H9 (cell line): ENCODE measurements around the gene IQGAP2. TPM values are rescaled to one million over a fixed set of nuclear protein-coding genes. Genes with fewer than 3 reads are reported as not detected.

ENCODE experiments used
- DNase-seq: peaks from one replicate; pipeline ENCODE4 v3.0.0-alpha.2; 2017
- H2AFZ ChIP-seq: one replicate; pipeline ENCODE4 v1.6.1; 2013; ENCODE audit warnings: mild to moderate bottlenecking, low read length, control low read depth, moderate library complexity
- H2AK5ac ChIP-seq: 2 replicates; pipeline ENCODE4 v1.6.1; 2013; ENCODE audit warnings: low read length, control low read depth, mixed read lengths; ENCODE audit not compliant: insufficient read length
- H2BK120ac ChIP-seq: one replicate; pipeline ENCODE4 v1.6.1; 2013; ENCODE audit warnings: low read depth, mild to moderate bottlenecking, low read length, control low read depth, inconsistent platforms; ENCODE audit not compliant: poor library complexity, severe bottlenecking
- H2BK12ac ChIP-seq: 2 replicates; pipeline ENCODE4 v1.6.1; 2013; ENCODE audit warnings: low read length, control low read depth, mixed read lengths, low read depth; ENCODE audit not compliant: insufficient read length
- H2BK15ac ChIP-seq: 2 replicates; pipeline ENCODE4 v1.6.1; 2013; ENCODE audit warnings: low read depth, low read length, control low read depth
- H2BK20ac ChIP-seq: one replicate; pipeline ENCODE4 v1.6.1; 2013; ENCODE audit warnings: low read depth, mild to moderate bottlenecking, low read length, control low read depth, inconsistent platforms; ENCODE audit not compliant: poor library complexity, severe bottlenecking
- H2BK5ac ChIP-seq: 2 replicates; pipeline ENCODE4 v1.6.1; 2013; ENCODE audit warnings: low read length, control low read depth, mixed read lengths; ENCODE audit not compliant: insufficient read length
- H3K14ac ChIP-seq: 2 replicates; pipeline ENCODE4 v1.6.1; 2013; ENCODE audit warnings: low read length, control low read depth; ENCODE audit not compliant: insufficient read depth
- H3K18ac ChIP-seq: 2 replicates; pipeline ENCODE4 v1.6.1; 2013; ENCODE audit warnings: low read depth, mild to moderate bottlenecking, mixed read lengths, low read length, control low read depth; ENCODE audit not compliant: insufficient read length
- H3K23ac ChIP-seq: 2 replicates; pipeline ENCODE4 v1.6.1; 2013; ENCODE audit warnings: low read length, control low read depth, mixed read lengths, low read depth; ENCODE audit not compliant: insufficient read length
- H3K23me2 ChIP-seq: 2 replicates; pipeline ENCODE4 v1.6.1; 2013; ENCODE audit warnings: low read depth, mild to moderate bottlenecking, mixed read lengths, low read length, control low read depth; ENCODE audit not compliant: insufficient read length, poor library complexity, severe bottlenecking
- H3K27ac ChIP-seq: 2 replicates; pipeline ENCODE4 v1.5.1; 2013; ENCODE audit warnings: low read length, control low read depth, mixed read lengths, low read depth; ENCODE audit not compliant: insufficient read length
- H3K27me3 ChIP-seq: 2 replicates; pipeline ENCODE4 v1.6.1; 2013; ENCODE audit warnings: low read length, control low read depth, inconsistent platforms; ENCODE audit not compliant: insufficient read depth
- H3K4ac ChIP-seq: 2 replicates; pipeline ENCODE4 v1.6.1; 2013; ENCODE audit warnings: low read depth, mild to moderate bottlenecking, control low read depth, inconsistent platforms, low read length, moderate library complexity
- H3K4me1 ChIP-seq: 2 replicates; pipeline ENCODE4 v1.6.1; 2013; ENCODE audit warnings: low read length, control low read depth, inconsistent platforms; ENCODE audit not compliant: insufficient read depth
- H3K4me2 ChIP-seq: 2 replicates; pipeline ENCODE4 v1.6.1; 2013; ENCODE audit warnings: low read length, control low read depth, mixed read lengths; ENCODE audit not compliant: insufficient read length, insufficient read depth
- H3K56ac ChIP-seq: 2 replicates; pipeline ENCODE4 v1.6.1; 2013; ENCODE audit warnings: low read depth, mild to moderate bottlenecking, mixed read lengths, low read length, control low read depth; ENCODE audit not compliant: insufficient read length
- H3K79me1 ChIP-seq: 2 replicates; pipeline ENCODE4 v1.6.1; 2013; ENCODE audit warnings: low read depth, mild to moderate bottlenecking, moderate library complexity, low read length, control low read depth, inconsistent platforms; ENCODE audit not compliant: insufficient read depth, poor library complexity, severe bottlenecking
- H3K79me2 ChIP-seq: 2 replicates; pipeline ENCODE4 v1.6.1; 2013; ENCODE audit warnings: low read length, control low read depth, inconsistent platforms; ENCODE audit not compliant: insufficient read depth
- H3K9ac ChIP-seq: 2 replicates; pipeline ENCODE4 v1.6.1; 2013; ENCODE audit warnings: low read length, control low read depth, mixed read lengths; ENCODE audit not compliant: insufficient read length; ENCODE audit errors: extremely low read depth
- H3K9me3 ChIP-seq: one replicate; pipeline ENCODE4 v1.6.1; 2013; ENCODE audit warnings: low read depth, low read length, inconsistent platforms; ENCODE audit not compliant: control insufficient read depth
- H3T11ph ChIP-seq: one replicate; pipeline ENCODE4 v1.6.1; 2013; ENCODE audit warnings: mild to moderate bottlenecking, low read length, control low read depth, inconsistent platforms
- H4K20me1 ChIP-seq: one replicate; pipeline ENCODE4 v1.6.1; 2013; ENCODE audit not compliant: control insufficient read depth, insufficient read length, insufficient read depth
- H4K5ac ChIP-seq: 2 replicates; pipeline ENCODE4 v1.6.1; 2013; ENCODE audit warnings: low read depth, mild to moderate bottlenecking, mixed read lengths, low read length, control low read depth; ENCODE audit not compliant: insufficient read length
- H4K8ac ChIP-seq: replicated peaks from 2 replicates; pipeline ENCODE4 v1.6.1; 2013; ENCODE audit warnings: low read length, control low read depth, mixed read lengths, low read depth; ENCODE audit not compliant: insufficient read length
- H4K91ac ChIP-seq: 2 replicates; pipeline ENCODE4 v1.6.1; 2013; ENCODE audit warnings: low read depth, mild to moderate bottlenecking, moderate library complexity, mixed read lengths, low read length, control low read depth; ENCODE audit not compliant: insufficient read length
- H3K27ac Mint-ChIP-seq, 3 experiments: 2 replicates in 2 of 3; 3 replicates in 1 of 3; pipeline ENCODE4 v1.8.0; 2020 to 2021; ENCODE audit warnings: mixed read lengths in 3 of 3, mild to moderate bottlenecking in 1 of 3, moderate library complexity in 1 of 3
- H3K27me3 Mint-ChIP-seq: 2 replicates; pipeline ENCODE4 v1.8.0; 2021; ENCODE audit warnings: low read depth, mild to moderate bottlenecking, moderate library complexity, mixed read lengths
- H3K36me3 Mint-ChIP-seq, 3 experiments: 2 replicates in 2 of 3; 3 replicates in 1 of 3; pipeline ENCODE4 v1.8.0; 2020 to 2021; ENCODE audit warnings: low read depth in 3 of 3, mixed read lengths in 3 of 3; ENCODE audit not compliant: insufficient read depth in 1 of 3
- H3K4me1 Mint-ChIP-seq, 2 experiments: 2 replicates each; pipeline ENCODE4 v1.8.0; 2020; ENCODE audit warnings: mixed read lengths in 2 of 2
- H3K4me3 Mint-ChIP-seq, 2 experiments: 2 replicates in 1 of 2; 3 replicates in 1 of 2; pipeline ENCODE4 v1.8.0; 2020 to 2021; ENCODE audit warnings: mild to moderate bottlenecking in 2 of 2, mixed read lengths in 2 of 2, moderate library complexity in 1 of 2
- H3K9me3 Mint-ChIP-seq, 2 experiments: 2 replicates in 1 of 2; 3 replicates in 1 of 2; pipeline ENCODE4 v1.8.0; 2020; ENCODE audit warnings: mild to moderate bottlenecking in 2 of 2, mixed read lengths in 2 of 2, moderate library complexity in 1 of 2
- WGBS: extraction: QIAGEN DNeasy Blood & Tissue Kit; methylation state at CpG from one replicate; pipeline ENCODE4 v1.1.7; 2013; ENCODE audit warnings: missing lambda C conversion rate, low lambda C conversion rate, mixed read lengths; ENCODE audit not compliant: insufficient read length; ENCODE audit errors: extremely low coverage; 5-methylcytosine and 5-hydroxymethylcytosine counted together
- total RNA-seq: library from RNA; stranded (reverse); gene quantifications from 2 replicates; pipeline ENCODE4 v1.2.1, GENCODE V29; 2021
- TF ChIP-seq, protein P1 (sequence below): fragments of 200-600 bp; sonication (generic); conservative IDR thresholded peaks from 3 replicates; pipeline ENCODE4 v1.8.0; 2021; ENCODE audit warnings: antibody characterized with exemption, mild to moderate bottlenecking

IQGAP2 gene
- total RNA-seq, 1 experiment from 2014 or later = 22.5 TPM

DNA sequence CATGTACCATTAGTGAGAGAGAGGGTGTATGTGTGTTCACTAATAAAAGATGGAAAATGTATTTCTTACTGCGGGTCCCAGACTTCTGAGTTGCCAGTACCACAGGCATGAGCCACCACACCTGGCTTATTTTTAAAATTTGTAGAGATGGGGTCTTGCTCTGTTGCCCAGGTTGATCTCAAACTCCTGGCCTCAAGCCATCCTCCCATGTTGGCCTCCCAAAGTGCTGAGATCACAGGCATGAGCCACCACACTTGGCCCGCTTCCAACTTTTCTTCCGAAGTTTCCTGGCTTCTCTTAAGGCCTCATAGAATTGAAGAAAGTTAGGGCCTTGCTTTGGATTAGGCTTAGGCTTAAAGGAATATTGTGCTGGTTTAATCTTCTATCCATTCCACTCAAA, 260.5 kb downstream of the IQGAP2 start:
- Histone ChIP-seq H3K79me1 (no peaks in the 10 kb centered on the region), H3K23me2 (no peaks in the 10 kb centered on the region), H3K9ac (no peak overlapping the region), H3K4me2 (no peak overlapping the region), H4K20me1 (no peaks in the 10 kb centered on the region), H3K23ac (no peak overlapping the region), H2AFZ (no peak overlapping the region), H3K4me1 (no peaks in the 10 kb centered on the region), H3K27me3 (no peaks in the 10 kb centered on the region), H4K8ac (no peak overlapping the region), H2BK12ac (no peak overlapping the region), H2BK20ac (no peak overlapping the region), H2BK120ac (no peak overlapping the region), H3T11ph (no peak overlapping the region), H4K5ac (no peak overlapping the region), H3K27ac (no peak overlapping the region), H2BK15ac (no peak overlapping the region), H3K79me2 (no peaks in the 10 kb centered on the region), H3K9me3 (no peaks in the 10 kb centered on the region), H3K4ac (no peak overlapping the region), H2AK5ac (no peak overlapping the region), H3K18ac (no peak overlapping the region), H2BK5ac (no peak overlapping the region), H3K14ac (no peak overlapping the region), H4K91ac (no peak overlapping the region), H3K56ac (no peak overlapping the region)
- WGBS = no CpG with 5 or more reads among the region's 3 CpGs
- Mint-ChIP-seq H3K4me1 (no peaks in the 10 kb centered on the region), H3K4me3 (no peak overlapping the region), H3K9me3 (no peaks in the 10 kb centered on the region), H3K27ac (no peak overlapping the region), H3K27me3 (no peaks in the 10 kb centered on the region), H3K36me3 (peaks cover 0 to 5% (median 2%) of the 10 kb centered on the region in 3 experiments; a peak in 2 of 7 replicates)
- TF ChIP-seq, protein P1, sequence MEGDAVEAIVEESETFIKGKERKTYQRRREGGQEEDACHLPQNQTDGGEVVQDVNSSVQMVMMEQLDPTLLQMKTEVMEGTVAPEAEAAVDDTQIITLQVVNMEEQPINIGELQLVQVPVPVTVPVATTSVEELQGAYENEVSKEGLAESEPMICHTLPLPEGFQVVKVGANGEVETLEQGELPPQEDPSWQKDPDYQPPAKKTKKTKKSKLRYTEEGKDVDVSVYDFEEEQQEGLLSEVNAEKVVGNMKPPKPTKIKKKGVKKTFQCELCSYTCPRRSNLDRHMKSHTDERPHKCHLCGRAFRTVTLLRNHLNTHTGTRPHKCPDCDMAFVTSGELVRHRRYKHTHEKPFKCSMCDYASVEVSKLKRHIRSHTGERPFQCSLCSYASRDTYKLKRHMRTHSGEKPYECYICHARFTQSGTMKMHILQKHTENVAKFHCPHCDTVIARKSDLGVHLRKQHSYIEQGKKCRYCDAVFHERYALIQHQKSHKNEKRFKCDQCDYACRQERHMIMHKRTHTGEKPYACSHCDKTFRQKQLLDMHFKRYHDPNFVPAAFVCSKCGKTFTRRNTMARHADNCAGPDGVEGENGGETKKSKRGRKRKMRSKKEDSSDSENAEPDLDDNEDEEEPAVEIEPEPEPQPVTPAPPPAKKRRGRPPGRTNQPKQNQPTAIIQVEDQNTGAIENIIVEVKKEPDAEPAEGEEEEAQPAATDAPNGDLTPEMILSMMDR = no peak
- no peak for DNase-seq
